ENCODE measurements around the gene ERCC6L2.

Gene ERCC6L2

GRCh38 chr9:95848764-95849163 is 26.7 kb upstream of the ERCC6L2 start:
- no peak for TF ChIP-seq CTCF (IDR thresholded peaks at IDR 0.05; ENCODE audit: low read depth, low read length)
- DNase-seq (ENCODE audit: extremely low read depth, low read depth): no peak

GRCh38 chr9:95852059-95853032 is 23.1 kb upstream of the ERCC6L2 start:
- TF ChIP-seq CTCF (IDR thresholded peaks at IDR 0.05; ENCODE audit: low read depth, low read length): no peak
- no peak for DNase-seq (ENCODE audit: extremely low read depth, low read depth)

- no peak for DNase-seq (ENCODE audit: extremely low read depth, low read depth)
Observed at GRCh38 chr9:95854386-95855020, 21.0 kb upstream of the ERCC6L2 start.

GRCh38 chr9:95855961-95856360 is 19.5 kb upstream of the ERCC6L2 start:
- no peak for TF ChIP-seq CTCF (IDR thresholded peaks at IDR 0.05; ENCODE audit: low read depth, low read length)
- no peak for DNase-seq (ENCODE audit: extremely low read depth, low read depth)

More at GRCh38 chr9:95854386-95855020, 21.0 kb upstream of the ERCC6L2 start:
- no peak for TF ChIP-seq CTCF (IDR thresholded peaks at IDR 0.05; ENCODE audit: low read depth, low read length)

GRCh38 chr9:95857124-95857523 is 18.4 kb upstream of the ERCC6L2 start:
- TF ChIP-seq CTCF (IDR thresholded peaks at IDR 0.05; ENCODE audit: low read depth, low read length): no peak

GRCh38 chr9:95857896-95858295 is 17.6 kb upstream of the ERCC6L2 start:
- DNase-seq (ENCODE audit: extremely low read depth, low read depth): no peak
- no peak for TF ChIP-seq CTCF (IDR thresholded peaks at IDR 0.05; ENCODE audit: low read depth, low read length)

More at GRCh38 chr9:95857124-95857523, 18.4 kb upstream of the ERCC6L2 start:
- no peak for DNase-seq (ENCODE audit: extremely low read depth, low read depth)

- no peak for TF ChIP-seq CTCF (IDR thresholded peaks at IDR 0.05; ENCODE audit: low read depth, low read length)
- DNase-seq (ENCODE audit: extremely low read depth, low read depth): no peak
Observed at GRCh38 chr9:95862343-95862742, 13.1 kb upstream of the ERCC6L2 start.

Measured in AG09319 (cell line).